Measurements from ENCODE around the gene NRSN2.

GRCh38 chr20:308427-309038, 38.4 kb upstream of the NRSN2 start:
- TF ChIP-seq CTCF (IDR thresholded peaks at IDR 0.05) (no peak), POLR2AphosphoS5 (IDR thresholded peaks at IDR 0.05; ENCODE audit: low read depth, low read length) (no peak), REST (IDR thresholded peaks at IDR 0.05; ENCODE audit: insufficient read depth in 1 of 2, low read depth in 2 of 2, low read length in 1 of 2) (no peak), SIN3A (IDR thresholded peaks at IDR 0.05; ENCODE audit: borderline replicate concordance, insufficient read depth, low read depth, low read length) (no peak)
